ENCODE data around the gene UCKL1.

- TF ChIP-seq, protein P1, sequence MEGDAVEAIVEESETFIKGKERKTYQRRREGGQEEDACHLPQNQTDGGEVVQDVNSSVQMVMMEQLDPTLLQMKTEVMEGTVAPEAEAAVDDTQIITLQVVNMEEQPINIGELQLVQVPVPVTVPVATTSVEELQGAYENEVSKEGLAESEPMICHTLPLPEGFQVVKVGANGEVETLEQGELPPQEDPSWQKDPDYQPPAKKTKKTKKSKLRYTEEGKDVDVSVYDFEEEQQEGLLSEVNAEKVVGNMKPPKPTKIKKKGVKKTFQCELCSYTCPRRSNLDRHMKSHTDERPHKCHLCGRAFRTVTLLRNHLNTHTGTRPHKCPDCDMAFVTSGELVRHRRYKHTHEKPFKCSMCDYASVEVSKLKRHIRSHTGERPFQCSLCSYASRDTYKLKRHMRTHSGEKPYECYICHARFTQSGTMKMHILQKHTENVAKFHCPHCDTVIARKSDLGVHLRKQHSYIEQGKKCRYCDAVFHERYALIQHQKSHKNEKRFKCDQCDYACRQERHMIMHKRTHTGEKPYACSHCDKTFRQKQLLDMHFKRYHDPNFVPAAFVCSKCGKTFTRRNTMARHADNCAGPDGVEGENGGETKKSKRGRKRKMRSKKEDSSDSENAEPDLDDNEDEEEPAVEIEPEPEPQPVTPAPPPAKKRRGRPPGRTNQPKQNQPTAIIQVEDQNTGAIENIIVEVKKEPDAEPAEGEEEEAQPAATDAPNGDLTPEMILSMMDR (IDR thresholded peaks at IDR 0.05), result no peak
- TF ChIP-seq POLR2A (IDR thresholded peaks at IDR 0.05), result no peak
Measured at GRCh38 chr20:63963784-63964301, 7.6 kb upstream of the UCKL1 start.
